Thymus (tissue), 11 donors: Measurements from ENCODE around the gene DAGLA. TPM values are rescaled to one million over a fixed set of nuclear protein-coding genes. Genes with fewer than 3 reads are reported as not detected.

Experiments
- DNase-seq, 9 donors: peaks; one replicate each; pipeline ENCODE4 v3.0.0-alpha.2; 2013; ENCODE audit warnings: low spot score in 9 of 9, low read depth in 6 of 9, missing footprints in 1 of 9
- H3K27ac ChIP-seq, 2 donors: one replicate each; pipeline ENCODE4 v1.5.1; 2013; ENCODE audit warnings: control low read depth in 1 of 2, low read depth in 1 of 2, low read length in 1 of 2, mild to moderate bottlenecking in 1 of 2, moderate library complexity in 1 of 2
- H3K27me3 ChIP-seq, 2 donors: one replicate each; pipeline ENCODE4 v1.5.1; 2013; ENCODE audit warnings: low read length in 1 of 2; ENCODE audit not compliant: control insufficient read depth in 2 of 2, insufficient read depth in 1 of 2
- H3K36me3 ChIP-seq, 2 donors: one replicate each; pipeline ENCODE4 v1.5.1; 2013; ENCODE audit warnings: low read length in 1 of 2, mild to moderate bottlenecking in 1 of 2, moderate library complexity in 1 of 2; ENCODE audit not compliant: control insufficient read depth in 2 of 2, insufficient read depth in 2 of 2
- H3K4me1 ChIP-seq, 2 donors: one replicate each; pipeline ENCODE4 v1.5.1; 2013; ENCODE audit warnings: low read length in 2 of 2; ENCODE audit not compliant: control insufficient read depth in 2 of 2, insufficient read depth in 2 of 2
- H3K4me3 ChIP-seq, 2 donors: one replicate each; pipeline ENCODE4 v1.5.1; 2013; ENCODE audit warnings: low read length in 2 of 2, control low read depth in 1 of 2, mild to moderate bottlenecking in 1 of 2
- H3K9me3 ChIP-seq, 2 donors: one replicate each; pipeline ENCODE4 v1.5.1; 2013; ENCODE audit warnings: low read length in 1 of 2, mild to moderate bottlenecking in 1 of 2; ENCODE audit not compliant: control insufficient read depth in 2 of 2, insufficient read depth in 1 of 2
- WGBS: extraction: QIAGEN DNeasy Blood & Tissue Kit; methylation state at CpG from one replicate; pipeline ENCODE4 v1.1.7; 2013; 5-methylcytosine and 5-hydroxymethylcytosine counted together
- polyA plus RNA-seq: library from polyadenylated mRNA; stranded (reverse); fragments of 200-250 nt; gene quantifications from one replicate; pipeline ENCODE4 v1.2.3, GENCODE V29; 2013
- total RNA-seq: library from RNA; stranded (reverse); fragments of 120-200 nt; gene quantifications from one replicate; pipeline ENCODE4 v1.2.4, GENCODE V29; 2013
- donor health status: healthy.

The DAGLA gene
- total and polyA plus RNA-seq, 2 donors = 0.14 to 0.43 TPM

DNA sequence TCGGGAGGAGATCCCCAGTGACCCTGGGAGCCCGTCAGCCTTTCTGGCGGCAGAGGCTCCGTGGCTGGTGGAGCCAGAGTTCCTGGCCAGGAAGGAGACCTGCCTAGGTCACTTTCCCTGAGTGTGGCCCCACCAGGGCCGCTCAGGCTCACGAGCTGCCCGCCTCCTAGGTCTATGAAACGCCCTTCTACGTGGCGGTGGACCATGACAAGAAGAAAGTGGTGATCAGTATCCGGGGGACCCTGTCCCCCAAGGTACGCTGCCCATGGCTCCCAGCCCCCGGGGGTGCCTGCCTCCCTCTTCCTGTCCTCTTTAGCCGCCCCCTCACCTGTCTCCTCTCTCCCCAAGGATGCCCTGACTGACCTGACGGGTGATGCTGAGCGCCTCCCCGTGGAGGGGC is 55.2 kb downstream of the DAGLA start:
- no peaks in the 10 kb centered on the region for H3K27me3 ChIP-seq
- H3K4me3 ChIP-seq = no peak overlapping the region
- no peaks in the 10 kb centered on the region for H3K4me1 ChIP-seq
- H3K27ac ChIP-seq = no peak overlapping the region
- 95% methylated on average over 17 of the region's 17 CpGs for WGBS
- no peak for DNase-seq
- no peaks in the 10 kb centered on the region for H3K9me3 ChIP-seq
- no peaks in the 10 kb centered on the region for H3K36me3 ChIP-seq

DNA sequence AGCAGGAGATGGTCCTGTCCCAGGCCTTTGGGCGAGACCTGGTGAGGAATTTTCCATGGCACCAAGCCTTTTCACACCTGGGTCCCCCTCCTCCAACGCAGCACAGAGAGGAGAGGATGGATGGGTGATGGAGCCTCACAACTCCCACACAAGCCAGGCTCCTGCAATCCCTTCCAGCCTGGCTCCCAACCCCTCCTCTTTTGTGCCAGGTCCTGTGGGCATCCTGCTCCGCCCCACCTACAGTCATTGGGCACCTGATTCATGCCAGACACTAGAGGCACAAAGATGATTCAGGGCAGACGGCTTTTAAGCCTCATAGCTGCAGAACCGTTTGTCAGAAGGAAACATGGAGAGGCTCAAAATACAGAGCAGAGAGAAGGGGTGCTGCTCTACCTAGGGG is 56.1 kb downstream of the DAGLA start:
- Histone ChIP-seq H3K4me1 (no peaks in the 10 kb centered on the region), H3K4me3 (no peak overlapping the region), H3K36me3 (no peaks in the 10 kb centered on the region), H3K27ac (no peak overlapping the region), H3K27me3 (no peaks in the 10 kb centered on the region), H3K9me3 (no peaks in the 10 kb centered on the region)
- WGBS = 88% methylated on average over 5 of the region's 5 CpGs
- DNase-seq = no peak

DNA sequence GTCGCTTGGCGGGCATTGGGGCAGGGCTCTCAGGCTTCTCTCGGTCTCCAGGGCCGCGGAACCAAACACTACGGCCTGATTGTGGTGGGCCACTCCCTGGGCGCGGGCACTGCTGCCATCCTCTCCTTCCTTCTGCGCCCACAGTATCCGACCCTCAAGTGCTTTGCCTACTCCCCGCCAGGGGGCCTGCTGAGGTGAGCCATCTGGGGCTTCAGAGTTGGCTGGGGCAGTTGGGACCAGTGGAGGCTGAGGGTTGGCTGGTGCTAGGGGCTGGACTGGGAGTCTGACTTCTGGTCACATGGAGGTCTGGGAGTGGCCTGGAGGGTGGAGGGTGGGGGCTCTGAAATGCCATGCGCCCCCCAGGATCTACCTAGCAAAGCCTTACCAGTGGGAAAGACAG is 56.9 kb downstream of the DAGLA start:
- Histone ChIP-seq H3K36me3 (no peaks in the 10 kb centered on the region), H3K27me3 (no peaks in the 10 kb centered on the region), H3K27ac (no peak overlapping the region), H3K9me3 (no peaks in the 10 kb centered on the region), H3K4me3 (no peak overlapping the region), H3K4me1 (no peaks in the 10 kb centered on the region)
- no peak for DNase-seq
- 91% methylated on average over 12 of the region's 12 CpGs for WGBS

DNA sequence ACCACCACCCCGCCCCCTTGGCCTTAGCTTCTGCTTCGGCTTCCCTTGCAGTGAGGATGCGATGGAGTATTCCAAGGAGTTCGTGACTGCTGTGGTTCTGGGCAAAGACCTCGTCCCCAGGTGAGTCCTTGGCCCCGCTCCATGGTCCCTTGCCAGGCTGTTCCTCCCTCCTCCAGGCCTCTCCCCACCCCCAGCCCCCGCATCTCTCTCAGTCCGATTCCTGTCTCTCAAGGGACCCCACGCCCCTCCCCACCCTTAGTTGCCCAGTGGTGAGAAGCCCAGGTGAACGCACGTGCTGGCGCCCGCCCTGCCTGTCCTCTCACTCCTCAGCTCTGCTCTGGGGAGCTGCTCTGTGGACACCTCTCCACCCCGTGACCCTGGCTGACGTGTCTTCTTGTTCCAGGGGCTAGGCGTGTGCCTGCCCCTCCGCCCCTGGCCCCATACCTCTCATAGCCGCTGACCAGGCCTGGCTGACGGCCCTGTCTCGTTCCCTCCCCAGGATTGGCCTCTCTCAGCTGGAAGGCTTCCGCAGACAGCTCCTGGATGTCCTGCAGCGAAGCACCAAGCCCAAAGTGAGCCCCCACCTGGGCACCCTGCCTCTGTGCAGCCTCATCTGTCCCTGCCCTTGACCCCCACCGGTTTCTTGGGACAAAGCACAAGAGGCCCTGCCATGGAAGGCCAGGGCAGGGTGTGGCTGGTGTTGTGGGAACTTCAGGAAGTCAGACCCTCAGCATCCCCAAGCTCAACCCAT is 57.6 kb downstream of the DAGLA start:
- 92% methylated on average over 23 of the region's 23 CpGs for WGBS
- Histone ChIP-seq H3K36me3 (no peaks in the 10 kb centered on the region), H3K4me1 (no peaks in the 10 kb centered on the region), H3K27ac (no peak overlapping the region), H3K9me3 (no peaks in the 10 kb centered on the region), H3K4me3 (no peak overlapping the region), H3K27me3 (no peaks in the 10 kb centered on the region)
- no peak for DNase-seq

DNA sequence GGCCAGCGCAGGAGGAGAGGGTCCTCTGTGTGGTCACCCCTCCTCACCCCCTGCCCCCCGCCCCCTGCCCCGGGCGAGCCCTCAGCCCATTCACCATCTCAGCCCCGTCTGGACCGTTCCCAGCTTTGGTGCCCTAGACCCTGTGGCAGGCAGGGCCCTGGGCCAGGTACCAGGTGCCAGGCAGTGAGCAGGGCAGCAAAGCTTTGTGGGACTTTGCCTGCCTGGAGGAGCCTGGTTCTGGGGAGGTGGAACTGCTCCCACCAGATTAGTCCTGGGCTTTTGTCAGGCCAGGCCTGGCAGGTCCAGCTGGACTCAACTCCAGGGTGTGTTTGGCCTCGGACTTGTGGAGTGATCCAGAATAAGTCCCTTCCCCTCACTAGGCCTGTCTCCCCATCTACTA is 58.6 kb downstream of the DAGLA start:
- no peak overlapping the region for H3K4me3 ChIP-seq
- H3K9me3 ChIP-seq = no peaks in the 10 kb centered on the region
- over 99% methylated on average over 7 of the region's 7 CpGs for WGBS
- H3K27me3 ChIP-seq = no peaks in the 10 kb centered on the region
- H3K27ac ChIP-seq = no peak overlapping the region
- H3K4me1 ChIP-seq = no peaks in the 10 kb centered on the region
- DNase-seq = no peak
- no peaks in the 10 kb centered on the region for H3K36me3 ChIP-seq

DNA sequence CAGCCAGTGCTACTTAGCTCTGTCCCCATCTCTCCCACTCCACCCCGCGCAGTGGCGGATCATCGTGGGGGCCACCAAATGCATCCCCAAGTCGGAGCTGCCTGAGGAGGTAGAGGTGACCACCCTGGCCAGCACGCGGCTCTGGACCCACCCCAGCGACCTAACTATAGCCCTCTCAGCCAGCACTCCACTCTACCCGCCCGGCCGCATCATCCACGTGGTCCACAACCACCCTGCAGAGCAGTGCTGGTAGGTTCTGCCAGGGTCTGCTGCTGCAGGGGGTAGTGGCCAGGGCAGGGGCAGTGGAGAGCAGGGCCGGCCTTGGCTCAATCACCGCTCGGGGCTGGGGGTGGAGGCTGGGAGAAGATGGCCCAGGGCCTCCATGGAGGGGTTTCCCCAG is 59.2 kb downstream of the DAGLA start:
- 97% methylated on average over 15 of the region's 15 CpGs for WGBS

DNA sequence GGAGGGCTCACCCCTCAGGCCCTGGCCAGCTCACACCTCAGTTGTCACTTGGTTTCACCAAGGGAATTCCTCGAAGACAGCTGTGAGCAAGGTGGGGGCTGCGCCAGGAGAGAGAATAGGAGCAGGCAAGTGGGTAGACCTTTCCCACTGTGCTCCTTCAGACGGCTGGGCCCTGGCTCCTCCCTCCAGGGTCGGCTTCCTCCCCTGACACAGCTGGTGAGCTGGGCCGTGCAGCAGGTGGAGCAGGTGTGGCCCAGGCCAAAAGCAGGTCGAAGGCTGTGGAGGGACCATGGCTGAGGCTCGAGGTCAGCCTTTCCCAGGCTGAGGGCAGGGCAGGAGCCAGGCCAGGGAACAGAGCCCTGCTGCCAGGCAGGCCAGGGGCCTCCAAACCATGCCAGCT is 59.8 kb downstream of the DAGLA start:
- no peak for DNase-seq
- Histone ChIP-seq H3K36me3 (no peaks in the 10 kb centered on the region), H3K27ac (no peak overlapping the region)

More for the DNA sequence above, 59.2 kb downstream of the DAGLA start:
- Histone ChIP-seq H3K4me1 (no peaks in the 10 kb centered on the region), H3K4me3 (no peak overlapping the region), H3K27ac (no peak overlapping the region), H3K27me3 (no peaks in the 10 kb centered on the region), H3K36me3 (no peaks in the 10 kb centered on the region), H3K9me3 (no peaks in the 10 kb centered on the region)
- DNase-seq = no peak

DNA sequence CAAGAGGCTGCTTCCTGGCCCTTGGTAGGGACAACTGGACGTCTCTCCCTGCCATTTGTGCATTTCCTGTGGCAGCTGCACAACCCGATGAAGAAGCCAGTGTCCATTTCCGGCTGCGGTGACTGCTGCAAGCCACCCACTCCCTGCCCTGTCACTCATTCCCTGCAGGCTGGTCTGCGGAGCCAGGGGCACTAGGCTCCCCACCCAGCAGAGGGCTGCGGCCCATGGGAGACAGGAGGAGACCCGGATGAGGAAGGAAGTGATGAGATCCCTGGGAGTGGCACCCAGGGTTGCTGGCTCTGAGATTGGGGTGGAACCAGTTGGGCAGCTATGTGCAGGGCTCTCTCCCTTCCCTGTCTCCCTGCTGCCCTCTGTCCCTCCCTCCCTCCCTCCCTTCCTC is 62.2 kb downstream of the DAGLA start:
- Histone ChIP-seq H3K9me3 (no peaks in the 10 kb centered on the region), H3K27me3 (no peaks in the 10 kb centered on the region), H3K36me3 (no peaks in the 10 kb centered on the region), H3K4me1 (no peaks in the 10 kb centered on the region), H3K4me3 (no peak overlapping the region), H3K27ac (no peak overlapping the region)
- DNase-seq = no peak
- WGBS = 64% methylated on average over 7 of the region's 7 CpGs

More for the DNA sequence above, 59.8 kb downstream of the DAGLA start:
- Histone ChIP-seq H3K4me3 (no peak overlapping the region), H3K4me1 (no peaks in the 10 kb centered on the region), H3K27me3 (no peaks in the 10 kb centered on the region), H3K9me3 (no peaks in the 10 kb centered on the region)
- WGBS = 75% methylated on average over 7 of the region's 7 CpGs

DNA sequence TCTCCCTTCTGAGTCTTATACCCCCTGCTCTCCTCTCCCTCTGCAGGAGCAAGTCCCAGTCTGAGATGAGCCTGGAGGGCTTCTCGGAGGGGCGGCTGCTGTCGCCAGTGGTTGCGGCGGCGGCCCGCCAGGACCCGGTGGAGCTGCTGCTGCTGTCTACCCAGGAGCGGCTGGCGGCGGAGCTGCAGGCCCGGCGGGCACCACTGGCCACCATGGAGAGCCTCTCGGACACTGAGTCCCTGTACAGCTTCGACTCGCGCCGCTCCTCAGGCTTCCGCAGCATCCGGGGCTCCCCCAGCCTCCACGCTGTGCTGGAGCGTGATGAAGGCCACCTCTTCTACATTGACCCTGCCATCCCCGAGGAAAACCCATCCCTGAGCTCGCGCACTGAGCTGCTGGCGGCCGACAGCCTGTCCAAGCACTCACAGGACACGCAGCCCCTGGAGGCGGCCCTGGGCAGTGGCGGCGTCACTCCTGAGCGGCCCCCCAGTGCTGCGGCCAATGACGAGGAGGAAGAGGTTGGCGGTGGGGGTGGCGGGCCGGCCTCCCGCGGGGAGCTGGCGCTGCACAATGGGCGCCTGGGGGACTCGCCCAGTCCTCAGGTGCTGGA is 63.4 kb downstream of the DAGLA start:
- 97% methylated on average over 42 of the region's 42 CpGs for WGBS
- no peak for DNase-seq
- Histone ChIP-seq H3K4me3 (no peak overlapping the region), H3K4me1 (no peaks in the 10 kb centered on the region), H3K36me3 (no peaks in the 10 kb centered on the region), H3K9me3 (no peaks in the 10 kb centered on the region), H3K27me3 (peaks cover 0 to 6% of the 10 kb centered on the region in 2 donors), H3K27ac (no peak overlapping the region)
